ENCODE results near the gene DOK1.

The DOK1 gene

DNA sequence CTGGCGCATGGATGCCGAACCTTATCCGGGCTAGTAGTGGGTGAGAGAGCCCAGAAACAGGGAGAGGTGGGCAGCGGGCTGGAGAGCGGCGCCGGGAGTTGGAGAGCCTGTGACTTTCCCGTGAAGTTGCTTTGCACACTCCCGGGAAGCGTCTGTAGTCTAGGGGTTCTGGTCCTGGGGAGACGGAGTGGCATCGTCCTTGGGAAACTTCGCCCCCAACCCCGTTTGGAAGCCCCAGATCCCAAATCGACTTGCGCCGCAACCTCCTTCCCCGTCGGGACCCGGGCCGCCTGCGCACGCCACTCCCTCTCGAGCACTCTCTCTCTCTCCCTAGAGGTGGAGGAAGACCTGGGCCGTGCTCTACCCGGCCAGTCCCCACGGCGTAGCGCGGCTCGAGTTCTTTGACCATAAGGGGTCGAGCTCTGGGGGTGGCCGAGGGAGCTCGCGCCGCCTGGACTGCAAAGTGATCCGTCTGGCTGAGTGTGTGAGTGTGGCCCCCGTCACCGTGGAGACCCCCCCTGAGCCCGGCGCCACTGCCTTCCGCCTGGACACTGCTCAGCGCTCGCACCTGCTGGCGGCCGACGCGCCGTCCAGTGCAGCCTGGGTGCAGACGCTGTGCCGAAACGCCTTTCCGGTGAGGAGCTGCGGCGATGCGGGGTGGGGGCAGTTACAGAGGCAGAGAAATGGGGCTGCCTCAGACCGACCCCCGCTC lies 456 bp downstream of the DOK1 start:
- Histone ChIP-seq H3K9me2 (replicated peaks; ENCODE audit: control insufficient read depth, low read length) (no peaks in the 10 kb centered on the region), H3K4me2 (ENCODE audit: low read length) (peak overlapping the region; percentile 87), H4K20me1 (ENCODE audit: control insufficient read depth, insufficient read depth, low read depth, low read length) (no peaks in the 10 kb centered on the region; the same call in 1 of the 2 replicates), H3F3A (ENCODE audit: control insufficient read depth, insufficient read depth) (no peaks in the 10 kb centered on the region), H3K4me3 (ENCODE audit: low read length) (peak overlapping the region; percentile 91), H3K9me3 (ENCODE audit: control insufficient read depth, insufficient read depth, low read length) (no peaks in the 10 kb centered on the region), H3K36me3 (ENCODE audit: control insufficient read depth, low read length) (peaks cover 13% of the 10 kb centered on the region), H3K27ac (ENCODE audit: low read depth, low read length) (peak overlapping the region; percentile 22; the same call in 1 of the 2 replicates), H3K27me3 (ENCODE audit: control insufficient read depth, low read length) (peaks cover 11% of the 10 kb centered on the region), H3K4me1 (ENCODE audit: control insufficient read depth, low read length) (peaks cover 28% of the 10 kb centered on the region), H3K79me2 (ENCODE audit: control insufficient read depth, low read length) (peaks cover 17% of the 10 kb centered on the region)
- no peak for TF ChIP-seq EZH2phosphoT487 (IDR thresholded peaks at IDR 0.05; ENCODE audit: borderline replicate concordance, low read length)
- TF ChIP-seq, protein P1, sequence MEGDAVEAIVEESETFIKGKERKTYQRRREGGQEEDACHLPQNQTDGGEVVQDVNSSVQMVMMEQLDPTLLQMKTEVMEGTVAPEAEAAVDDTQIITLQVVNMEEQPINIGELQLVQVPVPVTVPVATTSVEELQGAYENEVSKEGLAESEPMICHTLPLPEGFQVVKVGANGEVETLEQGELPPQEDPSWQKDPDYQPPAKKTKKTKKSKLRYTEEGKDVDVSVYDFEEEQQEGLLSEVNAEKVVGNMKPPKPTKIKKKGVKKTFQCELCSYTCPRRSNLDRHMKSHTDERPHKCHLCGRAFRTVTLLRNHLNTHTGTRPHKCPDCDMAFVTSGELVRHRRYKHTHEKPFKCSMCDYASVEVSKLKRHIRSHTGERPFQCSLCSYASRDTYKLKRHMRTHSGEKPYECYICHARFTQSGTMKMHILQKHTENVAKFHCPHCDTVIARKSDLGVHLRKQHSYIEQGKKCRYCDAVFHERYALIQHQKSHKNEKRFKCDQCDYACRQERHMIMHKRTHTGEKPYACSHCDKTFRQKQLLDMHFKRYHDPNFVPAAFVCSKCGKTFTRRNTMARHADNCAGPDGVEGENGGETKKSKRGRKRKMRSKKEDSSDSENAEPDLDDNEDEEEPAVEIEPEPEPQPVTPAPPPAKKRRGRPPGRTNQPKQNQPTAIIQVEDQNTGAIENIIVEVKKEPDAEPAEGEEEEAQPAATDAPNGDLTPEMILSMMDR (IDR thresholded peaks at IDR 0.05; ENCODE audit: low read depth, low read length, poor library complexity, severe bottlenecking) = no peak

DNA sequence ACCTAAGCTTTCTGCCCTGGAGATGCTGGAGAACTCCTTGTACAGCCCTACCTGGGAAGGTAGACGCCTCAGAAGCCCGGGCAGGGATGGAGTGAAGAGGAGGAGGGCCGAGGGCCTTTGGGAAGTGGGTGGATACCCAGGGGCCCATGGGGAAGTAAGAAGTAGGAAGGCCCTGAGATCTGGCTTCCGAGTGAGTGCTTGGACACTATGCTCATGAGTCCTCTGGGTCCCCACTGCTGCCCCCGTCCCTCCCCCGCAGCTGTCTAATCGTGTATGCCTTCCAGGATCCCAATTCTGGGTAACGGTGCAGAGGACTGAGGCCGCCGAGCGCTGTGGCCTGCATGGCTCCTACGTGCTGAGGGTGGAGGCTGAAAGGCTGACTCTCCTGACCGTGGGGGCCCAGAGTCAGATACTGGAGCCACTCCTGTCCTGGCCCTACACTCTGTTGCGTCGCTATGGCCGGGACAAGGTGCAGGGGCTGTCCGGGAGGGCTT lies 1.1 kb downstream of the DOK1 start:
- peaks cover 13% of the 10 kb centered on the region for H3K36me3 ChIP-seq (ENCODE audit: control insufficient read depth, low read length)
- H3K27me3 ChIP-seq (ENCODE audit: control insufficient read depth, low read length) = peaks cover 12% of the 10 kb centered on the region
- H3K9me2 ChIP-seq (replicated peaks; ENCODE audit: control insufficient read depth, low read length) = no peaks in the 10 kb centered on the region
- TF ChIP-seq, protein P1 (IDR thresholded peaks at IDR 0.05; ENCODE audit: low read depth, low read length, poor library complexity, severe bottlenecking) = no peak
- TF ChIP-seq EZH2phosphoT487 (IDR thresholded peaks at IDR 0.05; ENCODE audit: borderline replicate concordance, low read length) = no peak
- no peaks in the 10 kb centered on the region; the same call in 1 of the 2 replicates for H4K20me1 ChIP-seq (ENCODE audit: control insufficient read depth, insufficient read depth, low read depth, low read length)
- H3K9me3 ChIP-seq (ENCODE audit: control insufficient read depth, insufficient read depth, low read length) = no peaks in the 10 kb centered on the region
- H3K27ac ChIP-seq (ENCODE audit: low read depth, low read length) = no peak overlapping the region
- H3F3A ChIP-seq (ENCODE audit: control insufficient read depth, insufficient read depth) = no peaks in the 10 kb centered on the region
- peak overlapping the region; percentile 91 for H3K4me3 ChIP-seq (ENCODE audit: low read length)
- peaks cover 17% of the 10 kb centered on the region for H3K79me2 ChIP-seq (ENCODE audit: control insufficient read depth, low read length)
- peak overlapping the region; percentile 87 for H3K4me2 ChIP-seq (ENCODE audit: low read length)
- H3K4me1 ChIP-seq (ENCODE audit: control insufficient read depth, low read length) = peaks cover 28% of the 10 kb centered on the region

DNA sequence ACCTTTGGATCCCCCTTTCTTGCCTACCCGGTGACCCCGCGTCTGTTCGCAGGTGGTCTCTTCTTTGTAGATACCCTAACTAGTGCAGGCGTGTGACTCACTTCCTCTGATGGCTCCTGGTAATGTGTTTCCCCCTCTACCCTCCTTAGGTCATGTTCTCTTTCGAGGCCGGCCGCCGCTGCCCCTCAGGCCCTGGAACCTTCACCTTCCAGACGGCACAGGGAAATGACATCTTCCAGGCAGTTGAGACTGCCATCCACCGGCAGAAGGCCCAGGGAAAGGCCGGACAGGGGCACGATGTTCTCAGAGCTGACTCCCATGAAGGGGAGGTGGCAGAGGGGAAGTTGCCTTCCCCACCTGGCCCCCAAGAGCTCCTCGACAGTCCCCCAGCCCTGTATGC lies 1.6 kb downstream of the DOK1 start:
- Histone ChIP-seq H3K4me3 (ENCODE audit: low read length) (no peak overlapping the region; the same call in 1 of the 2 replicates), H3F3A (ENCODE audit: control insufficient read depth, insufficient read depth) (no peaks in the 10 kb centered on the region), H3K79me2 (ENCODE audit: control insufficient read depth, low read length) (peaks cover 17% of the 10 kb centered on the region), H4K20me1 (ENCODE audit: control insufficient read depth, insufficient read depth, low read depth, low read length) (no peaks in the 10 kb centered on the region; the same call in 1 of the 2 replicates), H3K36me3 (ENCODE audit: control insufficient read depth, low read length) (peaks cover 13% of the 10 kb centered on the region), H3K9me2 (replicated peaks; ENCODE audit: control insufficient read depth, low read length) (no peaks in the 10 kb centered on the region), H3K27me3 (ENCODE audit: control insufficient read depth, low read length) (peaks cover 13% of the 10 kb centered on the region), H3K4me1 (ENCODE audit: control insufficient read depth, low read length) (peaks cover 28% of the 10 kb centered on the region), H3K9me3 (ENCODE audit: control insufficient read depth, insufficient read depth, low read length) (no peaks in the 10 kb centered on the region), H3K27ac (ENCODE audit: low read depth, low read length) (no peak overlapping the region), H3K4me2 (ENCODE audit: low read length) (peak overlapping the region; percentile 87; the same call in 1 of the 2 replicates)
- TF ChIP-seq, protein P1 (IDR thresholded peaks at IDR 0.05; ENCODE audit: low read depth, low read length, poor library complexity, severe bottlenecking) = no peak
- TF ChIP-seq EZH2phosphoT487 (IDR thresholded peaks at IDR 0.05; ENCODE audit: borderline replicate concordance, low read length) = no peak
